TTC549 (cell line): ENCODE results near the gene SENP5.
"Not testable (repeated sequence)": the region's sequence is repeated elsewhere in the genome, so short reads cannot be mapped to it uniquely, and the experiment has no call there.

Experiments used
- FAIRE-seq: peaks from 2 replicates; lab custom pipeline; 2012; peaks lifted over from hg19 to GRCh38; lab: Jason Lieb, UNC

Gene SENP5, protein sequence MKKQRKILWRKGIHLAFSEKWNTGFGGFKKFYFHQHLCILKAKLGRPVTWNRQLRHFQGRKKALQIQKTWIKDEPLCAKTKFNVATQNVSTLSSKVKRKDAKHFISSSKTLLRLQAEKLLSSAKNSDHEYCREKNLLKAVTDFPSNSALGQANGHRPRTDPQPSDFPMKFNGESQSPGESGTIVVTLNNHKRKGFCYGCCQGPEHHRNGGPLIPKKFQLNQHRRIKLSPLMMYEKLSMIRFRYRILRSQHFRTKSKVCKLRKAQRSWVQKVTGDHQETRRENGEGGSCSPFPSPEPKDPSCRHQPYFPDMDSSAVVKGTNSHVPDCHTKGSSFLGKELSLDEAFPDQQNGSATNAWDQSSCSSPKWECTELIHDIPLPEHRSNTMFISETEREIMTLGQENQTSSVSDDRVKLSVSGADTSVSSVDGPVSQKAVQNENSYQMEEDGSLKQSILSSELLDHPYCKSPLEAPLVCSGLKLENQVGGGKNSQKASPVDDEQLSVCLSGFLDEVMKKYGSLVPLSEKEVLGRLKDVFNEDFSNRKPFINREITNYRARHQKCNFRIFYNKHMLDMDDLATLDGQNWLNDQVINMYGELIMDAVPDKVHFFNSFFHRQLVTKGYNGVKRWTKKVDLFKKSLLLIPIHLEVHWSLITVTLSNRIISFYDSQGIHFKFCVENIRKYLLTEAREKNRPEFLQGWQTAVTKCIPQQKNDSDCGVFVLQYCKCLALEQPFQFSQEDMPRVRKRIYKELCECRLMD

DNA sequence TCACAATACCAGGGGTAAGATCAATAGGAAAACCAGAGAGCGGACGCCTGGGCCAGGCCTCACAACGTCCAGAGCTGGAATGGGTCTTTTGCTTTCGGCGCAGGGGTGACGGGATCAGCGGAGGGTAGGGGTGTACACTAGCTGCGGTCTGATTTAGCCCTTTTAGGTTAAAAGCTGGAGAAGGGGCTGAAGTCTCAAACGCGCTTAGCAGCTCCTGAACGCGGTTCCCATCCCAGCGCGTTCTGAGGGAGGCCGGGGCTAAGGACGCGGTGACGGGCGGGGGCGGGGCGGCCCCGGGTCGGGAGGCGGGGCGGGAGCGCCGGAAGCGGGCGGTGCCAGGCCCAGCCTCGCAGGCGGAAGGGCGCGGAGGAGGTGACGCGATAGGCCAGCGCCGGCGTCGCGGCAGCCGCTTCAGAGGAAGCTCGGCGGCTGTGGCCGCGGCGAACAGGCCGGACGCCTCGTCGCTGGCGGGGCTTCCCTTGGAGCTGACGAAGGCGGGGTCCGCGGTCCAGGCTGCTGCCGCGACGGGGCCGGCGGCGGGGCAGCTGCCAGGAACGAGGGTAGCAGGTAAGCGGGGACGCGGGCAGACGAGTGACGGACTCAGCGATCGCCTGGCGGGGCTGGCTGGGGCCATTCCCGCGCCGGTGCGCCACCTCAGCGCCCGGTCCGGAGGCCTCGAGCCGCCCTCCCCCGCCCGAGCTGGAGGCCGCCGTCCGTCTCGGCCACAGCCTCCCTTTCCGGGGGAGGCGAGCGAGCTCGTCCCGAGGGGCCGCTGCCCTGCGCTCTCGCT, at the start of gene SENP5:
TSS of gene SENP5 (plus strand) at position 414 of the 790 bp plus-strand sequence. CDS start 17,262 bp downstream, outside the sequence.
- no peak for FAIRE-seq

DNA sequence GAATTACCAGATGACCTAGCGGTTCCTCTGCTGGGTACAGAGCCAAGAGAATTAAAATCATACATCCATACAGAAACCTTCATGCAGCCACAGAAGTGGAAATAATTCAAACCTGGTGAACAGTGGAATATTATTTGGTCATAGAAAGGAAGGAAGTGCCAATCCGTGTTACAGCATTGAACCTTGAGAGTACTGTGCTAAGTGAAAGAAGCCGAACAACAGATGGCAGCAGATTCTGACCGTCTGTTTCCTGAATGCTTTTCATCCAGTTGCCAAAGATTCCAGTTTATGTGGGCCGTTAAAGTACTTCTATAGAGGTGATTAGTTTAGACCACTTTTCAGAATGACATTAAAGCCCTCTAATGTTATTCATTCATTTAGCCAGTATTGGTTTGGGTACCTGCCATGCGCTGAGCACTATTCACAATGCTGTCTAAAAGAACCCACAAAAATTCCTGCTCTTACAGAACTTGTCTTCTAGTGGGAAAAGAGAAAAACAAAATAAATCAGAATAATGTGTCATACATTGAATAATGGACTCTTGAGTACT, 45.8 kb upstream of the SENP5 start:
- no peak for FAIRE-seq

DNA sequence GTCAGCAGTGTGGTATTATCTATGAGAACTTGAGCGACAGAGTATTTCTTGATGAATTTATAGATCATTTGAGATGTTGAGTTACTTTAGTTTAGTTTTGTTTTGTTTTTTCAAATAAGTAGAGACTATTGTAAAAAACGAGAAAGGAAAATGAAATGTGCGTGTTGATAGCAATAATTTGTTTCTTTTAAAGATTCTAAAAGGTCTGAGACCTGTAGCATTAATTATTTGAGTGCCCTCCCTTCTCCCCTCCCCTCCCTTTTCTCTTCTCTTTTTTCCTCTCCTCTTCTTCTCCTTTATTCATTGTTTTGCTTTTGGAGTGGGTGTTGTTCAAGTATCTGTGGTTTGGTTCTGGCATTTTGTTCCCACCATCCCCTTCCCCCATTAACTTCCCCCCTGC, 38.1 kb upstream of the SENP5 start:
- FAIRE-seq = not testable (repeated sequence)

DNA sequence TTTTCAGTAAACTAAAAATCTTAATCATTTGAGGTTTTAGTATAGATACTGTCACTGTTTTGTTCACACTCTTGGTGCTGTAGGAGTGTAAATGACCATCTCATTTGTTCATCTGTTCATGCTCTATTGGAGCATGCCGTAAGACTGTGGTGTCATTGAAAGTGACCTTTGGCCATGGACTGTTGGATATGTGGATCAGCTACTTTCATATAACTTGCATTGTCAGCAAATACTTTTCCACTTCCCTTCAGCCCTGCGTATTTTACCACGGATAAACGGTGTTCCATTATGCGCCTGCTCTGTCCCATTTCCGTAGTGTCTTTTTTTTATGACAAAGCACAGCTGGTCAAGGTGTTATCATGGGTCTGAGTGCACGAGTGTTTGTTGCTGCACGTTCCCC, 32.6 kb upstream of the SENP5 start:
- FAIRE-seq = no peak

DNA sequence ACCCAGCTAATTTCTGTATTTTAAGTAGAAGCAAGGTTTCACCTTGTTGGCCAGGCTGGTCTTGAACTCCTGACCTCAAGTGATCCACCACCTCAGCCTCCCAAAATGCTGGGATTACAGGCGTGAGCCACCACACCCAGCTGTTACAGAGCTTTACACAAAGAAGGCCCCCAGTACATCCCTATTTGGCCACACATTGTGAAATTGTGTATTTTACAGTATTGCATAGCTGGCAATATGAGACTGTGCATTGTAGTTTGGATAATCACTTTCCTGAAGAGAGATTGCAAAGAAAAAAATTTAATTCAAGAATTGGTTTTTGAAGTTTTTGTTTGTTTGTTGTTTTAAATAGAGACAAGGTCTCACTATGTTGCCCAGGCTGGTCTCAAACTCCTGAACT, 31.1 kb upstream of the SENP5 start:
- FAIRE-seq = not testable (repeated sequence)

DNA sequence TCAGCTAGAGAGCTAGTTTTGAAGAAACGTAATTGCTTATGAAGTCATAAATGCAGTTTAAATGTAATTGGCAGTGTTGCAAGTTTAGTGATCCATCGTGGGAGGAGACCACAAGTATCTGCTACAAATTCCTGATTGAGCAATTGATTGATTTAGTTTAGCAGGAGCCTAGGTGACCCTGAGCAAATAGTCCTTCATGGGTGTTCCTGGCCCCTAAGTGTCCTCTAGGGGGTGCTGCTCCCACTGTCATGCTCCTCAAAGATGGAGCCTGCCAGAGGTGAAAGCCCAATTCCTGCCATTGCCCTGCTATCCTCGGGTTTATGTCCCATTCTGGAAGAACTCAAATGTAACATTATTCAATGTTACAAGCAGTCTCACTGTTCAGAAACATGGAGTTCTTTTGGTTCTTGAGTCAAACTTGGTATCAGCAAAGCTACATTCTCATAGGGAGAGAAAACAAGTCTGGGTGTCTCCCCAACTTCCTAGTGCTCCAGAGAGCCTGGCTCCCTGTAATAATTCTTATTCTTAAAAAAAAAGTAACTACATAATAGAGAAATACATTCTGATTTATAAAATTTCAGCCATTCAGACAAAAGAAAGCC, 29.8 kb upstream of the SENP5 start:
- no peak for FAIRE-seq

DNA sequence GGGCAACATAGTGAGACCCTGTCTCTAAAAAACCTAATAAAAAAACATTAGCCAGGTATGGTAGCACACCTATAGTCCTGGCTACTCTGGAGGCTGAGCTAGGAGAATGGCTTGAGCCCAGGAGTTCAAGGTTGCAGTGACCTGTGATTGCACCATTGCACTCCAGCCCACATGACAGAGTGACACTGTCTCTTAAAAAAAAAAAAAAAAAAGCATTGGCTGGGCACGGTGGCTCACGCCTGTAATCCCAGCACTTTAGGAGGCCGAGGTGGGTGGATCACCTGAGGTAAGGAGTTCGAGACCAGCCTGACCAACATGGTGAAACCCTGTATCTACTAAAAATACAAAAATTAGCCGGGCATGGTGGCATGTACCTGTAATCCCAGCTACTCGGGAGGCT, 28.4 kb upstream of the SENP5 start:
- FAIRE-seq = not testable (repeated sequence)

DNA sequence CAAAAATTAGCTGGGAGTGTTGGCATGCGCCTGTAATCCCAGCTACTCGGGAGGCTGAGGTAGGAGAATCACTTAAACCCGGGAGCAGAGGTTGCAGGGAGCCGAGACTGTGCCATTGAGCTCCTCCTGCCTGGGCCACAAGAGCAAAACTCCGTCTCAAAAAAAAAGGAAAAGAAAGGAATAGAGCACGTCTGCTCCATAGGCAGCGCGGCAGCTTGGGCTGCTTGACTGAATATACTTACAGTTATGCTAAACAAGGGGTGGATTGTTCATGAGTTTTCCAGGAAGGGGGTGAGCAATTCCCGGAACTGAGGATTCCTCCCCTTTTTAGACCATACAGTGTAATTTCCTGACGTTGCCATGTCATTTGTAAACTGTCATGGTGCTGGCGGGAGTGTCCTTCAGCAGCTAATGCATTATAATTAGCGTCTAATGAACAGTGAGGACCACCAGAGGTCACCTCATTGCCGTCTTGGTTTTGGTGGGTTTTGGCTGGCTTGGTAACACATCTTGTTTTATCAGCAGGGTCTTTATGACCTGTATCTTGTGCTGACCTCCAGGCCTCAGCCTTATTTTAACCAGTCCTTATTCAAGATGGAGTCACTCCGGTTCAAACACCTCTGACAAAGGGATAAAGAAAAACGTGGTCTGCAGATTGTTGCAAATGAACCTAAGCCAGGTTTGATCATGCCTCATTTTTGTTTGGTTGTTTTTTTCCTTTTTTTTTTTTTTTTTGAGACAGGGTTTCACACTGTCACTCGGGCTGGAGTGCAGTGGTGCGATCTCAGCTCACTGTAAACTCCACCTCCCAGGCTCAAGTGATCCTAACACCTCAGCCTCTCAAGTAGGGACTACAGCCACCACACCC, 24.9 kb upstream of the SENP5 start:
- FAIRE-seq = no peak

DNA sequence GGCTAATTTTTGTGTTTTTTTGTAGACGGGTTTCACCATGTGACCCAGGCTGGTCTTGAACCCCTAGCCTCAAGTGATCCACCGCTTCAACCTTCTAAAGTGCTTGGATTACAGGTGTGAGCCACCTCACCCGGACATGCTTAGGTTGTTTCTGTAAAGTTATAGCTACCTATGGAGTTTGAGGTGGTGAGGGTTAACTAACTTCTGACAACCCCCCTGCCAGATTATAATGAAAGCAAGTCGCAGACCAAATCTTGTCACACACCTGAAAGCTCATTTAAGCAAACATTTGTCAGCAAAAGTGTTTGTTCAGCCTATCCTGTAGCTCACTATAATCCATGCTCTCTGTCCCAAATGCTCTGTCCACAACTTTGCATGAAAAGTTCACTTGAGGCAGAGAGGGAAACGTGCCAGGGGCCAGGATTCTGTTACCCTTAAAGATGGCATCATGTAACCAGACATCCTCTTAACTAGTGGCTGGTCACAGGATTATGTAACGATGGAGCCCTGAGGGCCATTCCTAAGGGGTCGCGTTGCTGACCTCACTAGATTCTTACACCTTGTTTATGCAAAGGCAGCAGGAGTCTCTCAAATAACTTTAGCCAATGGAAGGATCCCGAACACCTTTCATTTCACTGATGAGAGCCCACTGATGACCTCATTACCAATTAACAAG, 24.1 kb upstream of the SENP5 start:
- FAIRE-seq = no peak

DNA sequence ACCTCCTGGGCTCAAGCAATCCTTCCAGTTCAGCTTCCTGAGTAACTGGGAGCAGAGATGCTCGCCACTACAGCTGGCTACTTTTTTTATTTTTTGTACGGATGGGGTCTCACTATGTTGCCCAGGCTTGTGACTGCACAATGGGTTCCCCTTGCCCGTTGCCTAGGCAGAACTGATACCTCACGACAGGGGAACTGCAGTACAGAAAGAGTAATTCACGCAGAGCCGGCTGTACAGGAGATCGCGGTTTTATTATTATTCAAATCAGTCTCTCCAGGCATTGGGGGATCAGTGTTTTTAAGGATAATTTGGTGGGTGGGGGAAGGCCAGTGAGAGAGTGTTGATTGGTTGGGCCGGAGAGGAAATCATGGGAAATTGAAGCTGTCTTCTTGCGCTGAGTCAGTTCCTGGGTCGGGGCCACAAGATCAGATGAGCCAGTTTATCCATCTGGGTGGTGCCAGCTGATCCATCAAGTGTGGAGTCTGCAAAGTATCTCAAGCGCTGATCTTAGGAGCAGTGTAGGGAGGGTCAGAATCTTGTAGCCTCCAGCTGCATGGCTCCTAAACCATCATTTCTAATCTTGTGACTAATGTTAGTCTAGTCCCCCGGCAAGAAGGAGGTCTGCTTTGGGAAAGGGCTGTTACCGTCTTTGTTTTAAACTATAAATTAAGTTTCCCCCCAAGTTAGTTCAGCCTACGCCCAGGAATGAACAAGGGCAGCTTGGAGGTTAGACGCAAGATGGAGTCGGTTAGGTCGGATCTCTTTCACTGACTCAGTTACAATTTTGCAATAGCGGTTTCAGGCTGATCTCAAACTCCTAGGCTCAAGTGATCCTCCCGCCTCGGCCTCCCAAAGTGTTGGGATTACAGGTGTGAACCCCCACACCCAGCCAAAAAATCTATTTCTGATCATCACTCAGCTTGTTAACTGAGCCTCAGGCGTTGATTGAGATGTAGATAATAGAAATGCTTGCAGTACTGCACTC, 23.2 kb upstream of the SENP5 start:
- FAIRE-seq = not testable (repeated sequence)

DNA sequence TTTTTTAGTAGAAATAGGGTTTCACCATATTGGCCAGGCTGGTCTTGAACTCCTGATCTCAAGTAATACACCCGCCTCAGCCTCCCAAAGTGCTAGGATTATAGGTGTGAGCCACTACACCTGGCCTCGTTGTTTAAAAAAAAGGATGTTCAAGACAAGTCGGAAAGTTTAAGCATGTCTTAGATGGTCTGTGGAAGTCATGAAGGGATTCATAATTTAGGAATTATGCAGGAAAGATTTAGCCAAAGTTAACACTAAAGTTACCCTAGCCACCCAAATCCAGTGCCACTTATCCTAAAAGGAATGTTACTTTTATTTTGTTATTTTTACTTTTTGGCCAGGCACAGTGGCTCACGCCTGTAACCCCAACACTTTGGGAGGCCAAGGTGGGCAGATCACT, 19.3 kb upstream of the SENP5 start:
- not testable (repeated sequence) for FAIRE-seq

DNA sequence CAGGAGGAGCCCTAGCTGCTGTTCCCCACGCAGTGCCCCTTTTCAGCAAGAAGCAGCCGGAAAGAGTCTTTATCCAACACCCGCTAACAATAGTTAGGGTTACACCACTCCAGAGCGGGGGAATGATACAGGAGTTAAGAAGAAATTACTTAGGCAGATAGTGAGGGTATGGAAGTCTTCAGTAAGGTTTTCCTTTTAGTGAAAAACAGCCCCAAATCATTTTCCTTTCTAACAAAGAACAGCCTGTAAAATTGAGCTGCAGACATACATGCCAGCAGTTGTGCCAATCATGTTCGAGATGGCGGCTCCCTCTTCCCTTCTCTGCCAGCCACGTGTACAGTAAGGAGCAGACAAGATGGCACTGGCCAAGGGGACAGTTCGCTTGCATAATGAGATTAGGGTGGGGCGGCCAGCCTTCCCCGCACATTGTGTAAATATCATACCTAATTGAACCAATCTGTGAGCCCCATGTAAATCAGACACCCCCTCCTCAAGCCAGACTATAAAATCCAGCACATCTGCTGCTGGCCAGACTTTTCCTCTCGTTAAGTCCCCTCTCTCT, 18.5 kb upstream of the SENP5 start:
- no peak for FAIRE-seq

DNA sequence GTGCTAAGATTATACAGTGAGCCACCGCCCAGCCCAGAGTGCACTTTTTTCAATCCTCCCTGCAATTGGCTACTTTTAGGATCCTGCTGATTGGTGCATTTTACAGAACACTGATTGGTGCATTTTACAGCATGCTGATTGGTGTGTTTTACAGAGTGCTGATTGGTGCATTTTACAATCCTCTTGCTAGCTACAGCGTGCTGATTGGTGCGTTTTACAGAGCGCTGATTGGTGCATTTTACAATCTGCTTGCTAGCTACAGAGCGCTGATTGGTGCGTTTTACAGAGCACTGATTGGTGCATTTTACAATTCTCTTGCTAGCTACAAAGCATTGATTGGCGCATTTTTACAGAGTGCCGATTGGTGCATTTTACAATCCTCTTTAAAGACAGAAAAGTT, 4.7 kb upstream of the SENP5 start:
- FAIRE-seq = not testable (repeated sequence)

DNA sequence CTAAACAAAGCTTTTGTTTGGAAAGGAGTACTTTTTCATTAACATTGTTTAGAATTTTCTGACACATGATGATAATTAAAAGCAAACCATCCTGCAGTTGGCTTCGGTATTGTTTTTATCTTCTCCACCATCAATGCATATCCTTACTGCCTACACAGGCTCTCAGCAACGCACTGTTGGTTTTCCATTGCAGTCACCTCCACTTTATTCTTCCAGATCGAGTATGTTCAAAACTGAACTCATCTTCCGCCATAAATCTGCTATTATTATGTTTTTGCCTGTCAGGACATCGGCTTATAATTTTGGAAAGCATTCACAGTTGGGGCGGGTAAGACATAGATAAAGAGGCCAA, 589 bp upstream of the SENP5 start:
- no peak for FAIRE-seq

DNA sequence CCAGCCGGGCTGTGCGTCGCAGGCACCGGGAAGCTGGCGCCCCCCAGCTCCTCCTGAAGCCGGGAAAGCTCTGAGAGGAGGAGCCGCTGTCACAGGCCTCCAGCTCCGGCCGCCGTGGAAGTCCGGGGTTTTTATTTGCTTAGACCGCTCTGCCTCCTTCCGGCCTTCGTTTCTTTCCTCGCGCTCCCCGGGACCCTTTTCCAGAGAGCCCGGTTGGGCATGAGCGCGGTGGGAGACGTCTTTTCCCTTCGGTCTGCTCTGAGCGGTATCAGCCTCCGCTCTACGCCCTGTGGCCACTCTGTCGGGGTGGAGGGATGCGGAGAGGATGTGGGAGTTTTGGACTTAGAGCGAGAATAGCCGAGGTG, 559 bp downstream of the SENP5 start:
- no peak for FAIRE-seq

DNA sequence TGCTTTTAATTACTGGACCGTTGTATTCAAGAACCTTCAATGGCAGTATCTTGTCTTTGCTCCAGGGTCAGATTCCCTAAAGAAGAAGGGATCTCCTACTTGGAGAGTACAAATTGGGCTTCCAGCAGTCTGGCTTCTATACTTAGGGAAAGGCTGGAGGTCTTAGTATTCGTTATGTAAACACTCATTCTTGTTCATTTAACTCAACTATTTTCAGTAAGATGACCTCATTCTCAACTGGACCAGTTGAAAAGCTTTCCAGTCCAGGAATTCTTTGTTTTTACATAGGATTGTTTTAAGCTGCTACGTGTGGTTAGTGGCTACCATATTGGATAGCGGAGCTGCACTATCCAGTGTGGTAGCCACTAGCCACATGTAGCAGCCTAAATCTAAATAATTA, 4.6 kb downstream of the SENP5 start:
- no peak for FAIRE-seq

DNA sequence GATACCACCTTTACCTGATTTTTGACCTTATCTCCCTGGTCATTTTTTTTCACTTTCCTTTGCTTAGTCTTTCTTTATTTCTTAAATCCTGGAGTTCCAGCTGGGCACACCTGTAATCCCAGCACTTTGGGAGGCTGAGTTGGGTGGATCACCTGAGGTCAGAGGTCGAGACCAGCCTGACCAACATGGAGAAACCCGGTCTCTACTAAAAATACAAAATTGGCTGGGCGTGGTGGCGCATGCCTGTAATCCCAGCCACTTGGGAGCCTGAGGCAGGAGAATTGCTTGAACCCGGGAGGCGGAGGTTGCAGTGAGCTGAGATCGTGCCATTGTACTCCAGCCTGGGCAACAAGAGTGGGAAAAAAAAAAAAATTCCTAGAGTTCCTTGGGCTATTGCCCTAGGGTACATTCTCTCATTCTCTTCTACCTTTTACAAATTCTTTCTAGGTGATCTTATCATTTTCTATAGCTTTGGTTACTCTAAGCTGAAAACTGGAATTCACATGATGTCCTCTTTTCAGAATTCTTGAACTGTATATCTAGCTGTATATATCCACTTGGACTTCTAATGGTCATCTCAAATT, 6.9 kb downstream of the SENP5 start:
- not testable (repeated sequence) for FAIRE-seq

DNA sequence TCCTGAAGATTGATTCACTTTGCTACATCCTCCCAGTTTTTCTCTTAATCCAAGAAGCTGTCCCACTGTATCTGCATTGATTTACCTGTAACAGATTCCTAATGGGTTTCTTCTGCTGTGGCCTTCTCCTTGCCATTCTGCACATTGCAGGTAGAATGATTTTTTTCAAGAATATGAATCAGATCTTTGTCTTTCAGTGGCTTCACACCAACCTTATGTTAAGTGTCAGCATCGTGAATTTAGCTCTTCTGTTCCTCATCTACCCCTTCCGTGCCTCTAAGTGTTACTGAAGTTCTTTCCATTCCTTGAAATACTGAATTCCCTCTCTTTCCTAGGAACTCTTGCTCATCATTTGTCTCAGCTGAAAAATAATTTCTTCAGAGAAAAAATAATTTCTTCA, 7.5 kb downstream of the SENP5 start:
- no peak for FAIRE-seq

DNA sequence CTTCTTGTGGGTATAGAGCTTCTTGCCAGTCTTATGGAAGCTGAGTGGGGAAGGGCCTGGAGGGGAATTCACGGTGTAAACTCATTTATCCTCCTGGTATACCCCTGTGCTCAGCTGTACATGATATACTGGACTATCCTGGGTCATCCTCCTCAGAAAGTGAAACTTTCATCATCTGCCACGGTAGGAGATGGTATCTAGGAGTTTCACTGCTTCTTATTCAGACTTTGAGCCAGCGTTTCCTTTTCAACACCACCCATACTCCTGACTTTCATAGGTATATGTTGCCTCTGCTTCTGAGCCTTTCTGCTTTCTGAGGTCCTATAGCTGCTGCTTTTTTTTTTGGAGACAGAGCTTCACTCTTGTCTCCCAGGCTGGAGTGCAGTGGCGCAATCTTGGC, 15.6 kb downstream of the SENP5 start:
- no peak for FAIRE-seq
